ENCODE results near the gene OTC.

The OTC gene

GRCh38 chrX:38352362-38352761, at the start of gene OTC:
Gene OTC, plus strand, starts transcription at chrX:38352604. Its CDS starts 93 bp downstream, at chrX:38352697.
- in situ Hi-C loops (cut with HindIII; ENCODE audit: low sequenced_read_pairs): no loop called here
- H3K4me3 ChIP-seq (ENCODE audit: low read depth, low read length): no peak within 1 kb of the TSS
- no peak for TF ChIP-seq CTCF (IDR thresholded peaks at IDR 0.05; ENCODE audit: low read depth, low read length, missing control alignments)
- DNase-seq (ENCODE audit: low read depth): no peak

DNA sequence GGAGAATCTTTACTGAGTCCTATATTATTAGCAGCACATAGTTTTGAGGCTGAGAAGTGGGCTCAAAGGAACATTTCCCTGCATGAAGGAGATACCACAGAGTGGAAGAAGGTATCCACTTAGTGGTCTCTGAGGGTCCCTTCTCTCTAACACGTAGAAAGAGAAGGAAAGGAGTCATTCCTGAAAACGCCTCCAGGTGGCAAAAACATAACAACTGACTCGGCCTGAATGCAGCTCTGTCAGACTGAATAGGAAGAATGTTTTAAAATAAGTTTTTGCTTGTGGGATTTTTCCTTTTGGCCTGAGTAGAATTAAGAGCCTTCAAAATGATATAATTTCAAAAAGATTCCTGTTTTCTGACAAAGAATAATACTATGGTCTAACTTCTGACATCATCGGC, 48.4 kb upstream of the OTC start:
- no peak overlapping the region for H3K4me3 ChIP-seq (ENCODE audit: low read depth, low read length)
- in situ Hi-C loops (cut with HindIII; ENCODE audit: low sequenced_read_pairs): no loop called here
- peak; percentile 54 for TF ChIP-seq CTCF (IDR thresholded peaks at IDR 0.05; ENCODE audit: low read depth, low read length, missing control alignments)
- DNase-seq (ENCODE audit: low read depth): no peak

GRCh38 chrX:38305971-38306370, 46.4 kb upstream of the OTC start:
- H3K4me3 ChIP-seq (ENCODE audit: low read depth, low read length): no peak overlapping the region
- no peak for TF ChIP-seq CTCF (IDR thresholded peaks at IDR 0.05; ENCODE audit: low read depth, low read length, missing control alignments)
- no peak for DNase-seq (ENCODE audit: low read depth)
- in situ Hi-C loops (cut with HindIII; ENCODE audit: low sequenced_read_pairs): no loop called here

GRCh38 chrX:38311743-38312142, 40.7 kb upstream of the OTC start:
- in situ Hi-C loops (cut with HindIII; ENCODE audit: low sequenced_read_pairs): no loop called here
- no peak for DNase-seq (ENCODE audit: low read depth)
- H3K4me3 ChIP-seq (ENCODE audit: low read depth, low read length): no peak overlapping the region
- TF ChIP-seq CTCF (IDR thresholded peaks at IDR 0.05; ENCODE audit: low read depth, low read length, missing control alignments): no peak

- no peak for TF ChIP-seq CTCF (IDR thresholded peaks at IDR 0.05; ENCODE audit: low read depth, low read length, missing control alignments)
- H3K4me3 ChIP-seq (ENCODE audit: low read depth, low read length): no peak overlapping the region
- no peak for DNase-seq (ENCODE audit: low read depth)
- in situ Hi-C loops (cut with HindIII; ENCODE audit: low sequenced_read_pairs): no loop called here
Measured at GRCh38 chrX:38312436-38312835, 40.0 kb upstream of the OTC start.

- DNase-seq (ENCODE audit: low read depth): no peak
- no peak overlapping the region for H3K4me3 ChIP-seq (ENCODE audit: low read depth, low read length)
- no peak for TF ChIP-seq CTCF (IDR thresholded peaks at IDR 0.05; ENCODE audit: low read depth, low read length, missing control alignments)
- in situ Hi-C loops (cut with HindIII; ENCODE audit: low sequenced_read_pairs): no loop called here
Measured at GRCh38 chrX:38313190-38313589, 39.2 kb upstream of the OTC start.

- in situ Hi-C loops (cut with HindIII; ENCODE audit: low sequenced_read_pairs): no loop called here
- TF ChIP-seq CTCF (IDR thresholded peaks at IDR 0.05; ENCODE audit: low read depth, low read length, missing control alignments): no peak
- DNase-seq (ENCODE audit: low read depth): no peak
- H3K4me3 ChIP-seq (ENCODE audit: low read depth, low read length): no peak overlapping the region
Measured at GRCh38 chrX:38315186-38315585, 37.2 kb upstream of the OTC start.

Data from astrocyte of the cerebellum (primary cell).